ENCODE data around the gene FTO.

GRCh38 chr16:53681354-53681753 lies 22.6 kb upstream of the FTO start:
- TF ChIP-seq GATA2 (IDR thresholded peaks at IDR 0.05; ENCODE audit: low read depth, low read length) (no peak), GATA3 (IDR thresholded peaks at IDR 0.05; ENCODE audit: low read depth, low read length) (no peak)
